NCI-H1092 (cell line): ENCODE data around the gene CD300LD.
"Not testable (repeated sequence)": the region's sequence is repeated elsewhere in the genome, so short reads cannot be mapped to it uniquely, and the experiment has no call there.

Experiments used
- DNase-seq: peaks from one replicate; lab custom pipeline; 2025; lab: John Stamatoyannopoulos, UW

Gene CD300LD

GRCh38 chr17:74571621-74572270 lies 20.3 kb downstream of the CD300LD start:
- DNase-seq: no peak

- DNase-seq: no peak
Measured at GRCh38 chr17:74569020-74570003, 22.8 kb downstream of the CD300LD start.

- DNase-seq: no peak
Measured at GRCh38 chr17:74568106-74568873, 23.8 kb downstream of the CD300LD start.

DNA sequence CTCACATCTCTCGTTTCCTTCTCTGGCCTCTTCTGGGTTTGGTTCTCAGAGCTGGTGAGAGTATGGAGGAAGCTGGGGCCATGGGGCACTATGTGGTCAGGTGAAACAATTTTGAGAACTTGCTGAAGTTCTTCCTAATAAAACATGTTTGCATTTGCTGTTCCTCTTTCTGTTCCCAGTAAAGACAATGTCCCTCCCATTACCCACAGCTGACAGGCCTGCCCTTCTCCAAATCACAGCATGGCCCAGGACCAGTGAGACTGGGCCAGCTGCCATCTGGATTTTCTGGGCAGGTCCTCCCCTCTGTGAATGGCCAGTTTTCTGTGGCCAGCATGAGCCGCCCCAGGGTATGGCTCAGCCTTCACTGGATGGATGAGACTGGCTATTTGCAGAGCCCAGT lies 24.7 kb downstream of the CD300LD start, which contains the start of gene CD300H:
TSS of gene CD300H (minus strand) at position 113 of the 400 bp plus-strand sequence.
- DNase-seq: no peak

- peak; percentile 5 for DNase-seq
Measured at GRCh38 chr17:74566132-74566753, 25.8 kb downstream of the CD300LD start.

DNA sequence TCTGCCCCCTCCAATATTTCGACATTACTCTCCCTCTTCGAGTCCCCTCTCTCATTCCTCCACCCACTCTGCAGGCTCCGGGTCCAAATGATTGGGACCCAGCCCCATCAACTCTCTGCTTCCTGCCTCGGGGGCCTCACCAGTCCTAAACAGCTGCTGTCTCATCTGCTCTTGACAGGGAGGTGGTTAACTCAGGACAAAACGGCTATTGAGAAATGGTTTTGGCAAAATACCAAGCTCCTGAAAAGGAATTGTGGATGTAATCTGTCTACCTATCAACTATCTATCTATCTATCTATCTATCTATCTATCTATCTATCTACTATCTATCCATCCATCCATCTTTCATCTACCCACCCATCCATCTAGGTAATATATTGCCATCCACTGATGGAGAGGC lies 27.0 kb downstream of the CD300LD start:
- no peak for DNase-seq

DNA sequence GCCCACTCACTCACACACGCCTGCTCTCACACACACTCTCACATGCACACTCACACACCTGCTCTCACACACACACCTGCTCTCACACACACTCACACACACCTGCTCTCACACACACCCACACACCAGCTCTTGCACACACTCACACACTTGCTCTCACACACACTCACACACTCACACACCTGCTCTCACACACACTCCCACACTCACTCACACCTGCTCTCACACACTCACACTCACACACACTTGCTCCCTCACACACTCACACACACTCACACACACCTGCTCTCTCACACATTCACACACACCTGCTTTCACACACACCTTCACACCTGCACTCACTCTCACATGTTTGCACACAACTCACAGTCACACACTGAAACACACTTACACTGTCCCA lies 28.7 kb downstream of the CD300LD start:
- no peak for DNase-seq

- DNase-seq: no peak
Measured at GRCh38 chr17:74561586-74561985, 30.5 kb downstream of the CD300LD start.

GRCh38 chr17:74558882-74559519 lies 33.1 kb downstream of the CD300LD start:
- DNase-seq: no peak

DNA sequence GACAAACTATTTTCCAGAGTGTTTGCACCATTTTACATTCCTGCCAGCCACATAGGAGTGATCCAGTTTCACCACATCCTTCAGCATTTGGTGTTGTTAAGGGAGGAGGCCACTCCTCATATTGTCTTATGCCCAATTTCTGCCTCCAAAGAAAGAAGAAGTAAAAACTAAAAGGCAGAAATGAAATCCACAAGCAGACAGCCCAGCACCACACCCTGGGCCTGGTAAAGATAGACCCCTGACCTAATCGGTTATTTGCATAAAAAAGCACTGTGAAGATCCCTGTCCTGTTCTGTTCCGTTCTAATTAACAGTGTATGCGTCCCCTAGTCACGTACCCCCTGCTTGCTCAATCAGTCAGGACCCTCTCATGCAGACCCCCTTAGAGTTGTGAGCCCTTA lies 33.7 kb downstream of the CD300LD start:
- DNase-seq: not testable (repeated sequence)

- no peak for DNase-seq
Measured at GRCh38 chr17:74555427-74555940, 36.6 kb downstream of the CD300LD start.

GRCh38 chr17:74554909-74555308 lies 37.2 kb downstream of the CD300LD start:
- DNase-seq: no peak

GRCh38 chr17:74552037-74552436 lies 40.0 kb downstream of the CD300LD start:
- no peak for DNase-seq

- DNase-seq: no peak
Measured at GRCh38 chr17:74550602-74551001, 41.5 kb downstream of the CD300LD start.

- no peak for DNase-seq
Measured at GRCh38 chr17:74549343-74549742, 42.7 kb downstream of the CD300LD start.

DNA sequence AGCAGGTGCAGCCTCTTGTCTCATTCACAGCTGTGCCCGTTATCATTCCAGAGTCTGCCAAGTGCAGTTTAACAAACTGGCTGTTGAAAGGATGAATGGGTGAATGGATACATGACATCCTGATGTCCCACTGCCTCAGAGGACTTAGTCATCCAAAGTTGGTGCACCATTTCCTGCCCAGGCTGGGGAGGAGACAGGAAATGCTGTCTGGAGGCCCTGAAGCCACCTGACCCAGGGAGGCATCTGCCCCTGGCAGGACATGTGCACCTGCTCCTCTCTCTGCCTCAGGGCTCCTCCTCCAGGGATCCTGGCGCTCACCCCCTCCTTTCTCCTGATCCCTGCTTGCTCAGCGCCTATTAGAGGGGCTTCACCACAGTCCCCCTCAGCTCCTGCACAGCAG lies 44.3 kb downstream of the CD300LD start:
- peak; percentile 20 for DNase-seq

- no peak for DNase-seq
Measured at GRCh38 chr17:74547264-74547663, 44.8 kb downstream of the CD300LD start.

DNA sequence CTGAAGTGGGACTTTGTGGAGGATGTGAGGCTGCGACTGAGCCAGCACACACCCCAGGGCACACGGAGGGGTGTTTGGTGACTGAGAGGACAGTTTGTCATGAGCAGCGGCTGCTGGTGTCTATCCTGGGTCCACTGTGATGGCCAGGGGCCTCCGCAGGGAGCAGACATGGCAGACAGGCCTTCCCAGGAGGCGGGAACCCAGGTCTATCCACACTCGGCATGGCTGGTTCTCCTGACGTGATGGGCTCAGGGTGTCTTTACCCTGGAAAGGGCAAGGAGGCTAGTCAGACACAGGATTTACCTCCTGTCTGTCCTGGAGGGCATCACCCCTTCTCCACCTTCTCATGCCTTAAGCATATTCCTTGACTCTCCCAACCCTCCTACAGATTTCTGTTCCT lies 45.5 kb downstream of the CD300LD start:
- no peak for DNase-seq

- no peak for DNase-seq
Measured at GRCh38 chr17:74545843-74546230, 46.2 kb downstream of the CD300LD start, which contains the start of gene CD300C. TSS of gene CD300C (minus strand) at chr17:74546115. CDS start at chr17:74545782, 333 bp downstream.

DNA sequence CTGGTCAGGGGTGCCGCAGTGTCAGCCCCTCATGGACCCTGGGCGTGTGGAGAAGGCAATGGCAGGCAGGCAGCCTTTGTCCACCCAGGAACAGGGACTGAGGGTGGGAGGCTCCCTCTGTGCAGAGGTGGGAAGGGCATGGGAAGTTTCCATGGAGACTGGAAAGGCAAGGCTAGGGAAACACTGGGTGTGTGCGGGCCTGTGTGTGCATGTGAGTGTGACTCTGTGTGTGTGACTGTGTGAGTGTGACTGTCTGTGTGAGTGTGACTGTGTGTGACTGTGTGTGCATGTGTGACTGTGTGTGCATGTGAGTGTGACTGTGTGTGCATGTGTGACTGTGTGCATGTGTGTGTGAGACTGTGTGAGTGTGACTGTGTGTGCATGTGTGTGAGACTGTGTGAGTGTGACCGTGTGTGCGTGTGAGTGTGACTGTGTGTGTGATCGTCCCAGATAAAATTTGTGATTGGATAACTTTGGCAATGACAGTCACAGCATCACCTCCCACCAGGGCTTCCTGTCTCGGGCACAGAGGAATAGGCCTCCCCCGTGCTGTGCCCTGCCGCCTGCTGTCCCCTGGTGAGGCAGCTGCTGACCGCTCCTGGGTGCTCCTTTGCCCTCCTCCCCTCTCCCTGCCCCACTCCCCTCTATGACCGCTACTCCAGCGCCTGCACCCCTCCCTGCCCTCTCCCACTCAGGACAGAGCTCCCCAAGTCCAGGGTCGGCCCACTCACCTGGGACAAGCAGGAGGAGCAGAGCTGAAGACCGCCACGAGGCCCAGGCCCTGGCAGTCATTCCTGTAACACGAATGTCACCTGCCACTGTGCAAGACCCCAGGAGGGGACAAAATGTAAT lies 46.9 kb downstream of the CD300LD start:
- no peak for DNase-seq
